Measurements from ENCODE around the gene BCL7B. TPM values are rescaled to one million over a fixed set of nuclear protein-coding genes. Genes with fewer than 3 reads are reported as not detected.

The BCL7B gene
- total and polyA plus RNA-seq, 2 donors (not counting 3 experiments of a cell fraction or from before 2014, with no cell fraction given) = 61.2 to 68.3 TPM

- no peaks in the 10 kb centered on the region for H3K27me3 ChIP-seq (ENCODE audit: control insufficient read depth in 2 of 2, insufficient read depth in 2 of 2, low read length in 2 of 2)
- DNase-seq (ENCODE audit: low read depth, low spot score) = no peak
- no peak overlapping the region for H3K9ac ChIP-seq (replicated peaks; ENCODE audit: extremely low read depth, insufficient read depth, low read length)
- TF ChIP-seq MYC (IDR thresholded peaks at IDR 0.05; ENCODE audit: low read depth, low read length) = no peak
- no peak for TF ChIP-seq POLR2AphosphoS5 (IDR thresholded peaks at IDR 0.05; ENCODE audit: insufficient read depth, low read depth, low read length)
- no peak for TF ChIP-seq FOS (IDR thresholded peaks at IDR 0.05; ENCODE audit: borderline replicate concordance, insufficient read depth, low read length)
- TF ChIP-seq JUN (IDR thresholded peaks at IDR 0.05; ENCODE audit: borderline replicate concordance, insufficient read depth, insufficient read length, low read depth) = no peak
- no peak for TF ChIP-seq GATA2 (IDR thresholded peaks at IDR 0.05; ENCODE audit: insufficient read depth, insufficient read length, low read depth, low read length)
- no peak for TF ChIP-seq EZH2 (IDR thresholded peaks at IDR 0.05; ENCODE audit: borderline replicate concordance, low read depth, low read length, severe bottlenecking)
- no peak for TF ChIP-seq MAX (IDR thresholded peaks at IDR 0.05; ENCODE audit: insufficient read depth, insufficient read length)
- no peak for TF ChIP-seq POLR2A (IDR thresholded peaks at IDR 0.05; ENCODE audit: low read depth, low read length)
- no peak for TF ChIP-seq CTCF (IDR thresholded peaks at IDR 0.05; ENCODE audit: extremely low read depth in 1 of 2, insufficient read depth in 1 of 2, low read depth in 1 of 2, low read length in 2 of 2)
- ChIA-PET CTCF (interaction anchor here (1.0 kb wide), 1 partner anchor 9 kb away, joined by 4 read pairs; no protein-coding TSS in a partner anchor), POLR2A (interaction anchor here (0.7 kb wide), 1 partner anchor 47 kb away, joined by 7 read pairs; no protein-coding TSS in a partner anchor)
- H3K79me2 ChIP-seq (ENCODE audit: control insufficient read depth, insufficient read depth, low read length) = peaks cover 72% of the 10 kb centered on the region
- intact Hi-C loops (cut with micrococcal nuclease) = no loop called here
- no peak overlapping the region for H3K27ac ChIP-seq (ENCODE audit: insufficient read depth, low read depth, low read length)
- H3K9me1 ChIP-seq (replicated peaks; ENCODE audit: control insufficient read depth, extremely low read depth, insufficient read depth, low read length) = no peaks in the 10 kb centered on the region
- H3K4me3 ChIP-seq (replicated peaks in 1 of 3; ENCODE audit: insufficient read depth in 1 of 3, low read depth in 1 of 3, low read length in 3 of 3) = no peak overlapping the region
- no peak overlapping the region for H3K4me2 ChIP-seq (ENCODE audit: insufficient read depth, low read length)
- peaks cover 8% of the 10 kb centered on the region for H4K20me1 ChIP-seq (replicated peaks; ENCODE audit: control insufficient read depth, extremely low read depth, insufficient read depth, low read length)
- H3K4me1 ChIP-seq (ENCODE audit: control insufficient read depth, extremely low read depth, insufficient read depth, low read length) = no peaks in the 10 kb centered on the region
- no peak for FAIRE-seq
- no peaks in the 10 kb centered on the region for H3K9me3 ChIP-seq (replicated peaks; ENCODE audit: control insufficient read depth, insufficient read depth, low read length)
- no peak overlapping the region for H2AFZ ChIP-seq (ENCODE audit: low read depth, low read length)
- peaks cover 3 to 13% of the 10 kb centered on the region in 2 experiments for H3K36me3 ChIP-seq (ENCODE audit: control insufficient read depth in 2 of 2, extremely low read depth in 1 of 2, insufficient read depth in 2 of 2, low read length in 2 of 2)
- BruUV-seq (replicated peaks) = no TSS peak
- dilution Hi-C loops (cut with MboI; ENCODE audit: extremely low pct_ligation_motif_present, low sequenced_read_pairs) = no loop called here
Observed at GRCh38 chr7:73512018-73512780, 45.3 kb downstream of the BCL7B start.

Data from endothelial cell of umbilical vein (primary cell).